ENCODE results near the gene TIMM29.

GRCh38 chr19:10962863-10963262 lies 34.3 kb downstream of the TIMM29 start:
- TF ChIP-seq CTCF (IDR thresholded peaks at IDR 0.05) (no peak), POLR2A (IDR thresholded peaks at IDR 0.05) (no peak)

Data from lower leg skin (tissue), 3 donors.